GM12878 (cell line): Measurements from ENCODE around the gene PLEKHA5.

Source experiments
- BRCA1 ChIP-seq: IDR thresholded peaks from 2 replicates; pipeline ENCODE4 v1.6.1; 2011; ENCODE audit warnings: low read depth, low read length, improper control_type of control experiment
- FOXK2 ChIP-seq: fragments of 450-650 bp; IDR thresholded peaks from 2 replicates; pipeline ENCODE4 v1.6.1; 2017; ENCODE audit warnings: mild to moderate bottlenecking, moderate library complexity
- GABPA ChIP-seq: IDR thresholded peaks from 2 replicates; pipeline ENCODE4 v1.6.1; 2014; ENCODE audit warnings: antibody characterized with exemption, low read depth, mild to moderate bottlenecking, inconsistent platforms
- JUNB ChIP-seq: IDR thresholded peaks from 2 replicates; pipeline ENCODE4 v1.6.1; 2016; ENCODE audit warnings: antibody characterized with exemption, mild to moderate bottlenecking
- NFXL1 ChIP-seq: fragments of 450-650 bp; IDR thresholded peaks from 2 replicates; pipeline ENCODE4 v1.6.1; 2017; ENCODE audit warnings: antibody characterized with exemption, mild to moderate bottlenecking, borderline replicate concordance
- POLR2A ChIP-seq: IDR thresholded peaks from 2 replicates; pipeline ENCODE4 v1.6.1; 2011; ENCODE audit warnings: low read depth, mild to moderate bottlenecking, low read length
- POLR2AphosphoS2 ChIP-seq: IDR thresholded peaks from 2 replicates; pipeline ENCODE4 v1.6.1; 2011; ENCODE audit warnings: low read depth, mild to moderate bottlenecking, low read length, improper control_type of control experiment, moderate library complexity
- POLR2AphosphoS5 ChIP-seq: IDR thresholded peaks from 2 replicates; pipeline ENCODE4 v1.6.1; 2011; ENCODE audit warnings: mild to moderate bottlenecking, low read length, inconsistent platforms
- SMC3 ChIP-seq: IDR thresholded peaks from 2 replicates; pipeline ENCODE4 v1.6.1; 2011; ENCODE audit warnings: low read length, improper control_type of control experiment, borderline replicate concordance
- SP1 ChIP-seq: IDR thresholded peaks from one replicate; pipeline ENCODE4 v1.6.1; 2011; ENCODE audit warnings: low read depth, low read length
- TF ChIP-seq, protein P1 (sequence below), 3 experiments: IDR thresholded peaks in 2 of 3; conservative IDR thresholded peaks in 1 of 3; 2 replicates each; pipeline ENCODE4 v1.5.1; 2011; ENCODE audit warnings: low read depth in 3 of 3, low read length in 3 of 3, mild to moderate bottlenecking in 3 of 3, control low read depth in 2 of 3, moderate library complexity in 2 of 3, inconsistent platforms in 1 of 3, mixed read lengths in 1 of 3; ENCODE audit not compliant: control insufficient read depth in 2 of 3, insufficient read depth in 1 of 3; ENCODE audit errors: extremely low read depth in 1 of 3
- TF ChIP-seq, protein P2 (sequence below): fragments of 450-650 bp; conservative IDR thresholded peaks from 2 replicates; pipeline ENCODE4 v1.6.1; 2017; ENCODE audit warnings: mild to moderate bottlenecking, moderate library complexity
- TF ChIP-seq, protein P3 (sequence below): IDR thresholded peaks from 2 replicates; pipeline ENCODE4 v1.6.1; 2011; ENCODE audit warnings: low read depth, low read length, improper control_type of control experiment, borderline replicate concordance

DNA sequence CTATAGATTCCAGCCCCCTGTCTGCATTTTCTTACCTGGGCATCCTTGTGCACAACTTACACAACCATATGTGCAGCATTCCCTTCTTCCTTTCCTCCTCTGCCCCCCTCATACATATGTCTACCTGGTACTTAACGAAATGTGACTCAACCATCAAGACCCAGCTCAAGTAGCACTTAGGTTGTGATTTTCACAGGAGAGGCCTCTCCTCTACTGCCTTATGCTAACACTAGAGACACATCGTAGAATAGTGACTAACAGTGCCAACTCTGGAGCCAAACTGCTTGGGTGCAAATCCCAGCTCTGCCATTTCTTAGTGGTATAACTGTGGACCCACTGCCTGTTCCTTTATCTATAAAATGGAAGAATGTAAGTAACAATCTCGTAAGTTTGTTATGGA lies 24.1 kb upstream of the PLEKHA5 start:
- TF ChIP-seq, protein P1, sequence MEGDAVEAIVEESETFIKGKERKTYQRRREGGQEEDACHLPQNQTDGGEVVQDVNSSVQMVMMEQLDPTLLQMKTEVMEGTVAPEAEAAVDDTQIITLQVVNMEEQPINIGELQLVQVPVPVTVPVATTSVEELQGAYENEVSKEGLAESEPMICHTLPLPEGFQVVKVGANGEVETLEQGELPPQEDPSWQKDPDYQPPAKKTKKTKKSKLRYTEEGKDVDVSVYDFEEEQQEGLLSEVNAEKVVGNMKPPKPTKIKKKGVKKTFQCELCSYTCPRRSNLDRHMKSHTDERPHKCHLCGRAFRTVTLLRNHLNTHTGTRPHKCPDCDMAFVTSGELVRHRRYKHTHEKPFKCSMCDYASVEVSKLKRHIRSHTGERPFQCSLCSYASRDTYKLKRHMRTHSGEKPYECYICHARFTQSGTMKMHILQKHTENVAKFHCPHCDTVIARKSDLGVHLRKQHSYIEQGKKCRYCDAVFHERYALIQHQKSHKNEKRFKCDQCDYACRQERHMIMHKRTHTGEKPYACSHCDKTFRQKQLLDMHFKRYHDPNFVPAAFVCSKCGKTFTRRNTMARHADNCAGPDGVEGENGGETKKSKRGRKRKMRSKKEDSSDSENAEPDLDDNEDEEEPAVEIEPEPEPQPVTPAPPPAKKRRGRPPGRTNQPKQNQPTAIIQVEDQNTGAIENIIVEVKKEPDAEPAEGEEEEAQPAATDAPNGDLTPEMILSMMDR (IDR thresholded peaks at IDR 0.05 in 2 of 3, conservative IDR thresholded peaks at IDR 0.05 in 1 of 3; ENCODE audit: control insufficient read depth in 2 of 3, extremely low read depth in 1 of 3, insufficient read depth in 1 of 3, low read depth in 3 of 3, low read length in 3 of 3): no peak
- TF ChIP-seq SP1 (no peak), NFXL1 (no peak), FOXK2 (no peak), POLR2A (no peak), POLR2AphosphoS2 (no peak), JUNB (no peak), GABPA (no peak), POLR2AphosphoS5 (no peak), BRCA1 (no peak), SMC3 (no peak)
- TF ChIP-seq, protein P2, sequence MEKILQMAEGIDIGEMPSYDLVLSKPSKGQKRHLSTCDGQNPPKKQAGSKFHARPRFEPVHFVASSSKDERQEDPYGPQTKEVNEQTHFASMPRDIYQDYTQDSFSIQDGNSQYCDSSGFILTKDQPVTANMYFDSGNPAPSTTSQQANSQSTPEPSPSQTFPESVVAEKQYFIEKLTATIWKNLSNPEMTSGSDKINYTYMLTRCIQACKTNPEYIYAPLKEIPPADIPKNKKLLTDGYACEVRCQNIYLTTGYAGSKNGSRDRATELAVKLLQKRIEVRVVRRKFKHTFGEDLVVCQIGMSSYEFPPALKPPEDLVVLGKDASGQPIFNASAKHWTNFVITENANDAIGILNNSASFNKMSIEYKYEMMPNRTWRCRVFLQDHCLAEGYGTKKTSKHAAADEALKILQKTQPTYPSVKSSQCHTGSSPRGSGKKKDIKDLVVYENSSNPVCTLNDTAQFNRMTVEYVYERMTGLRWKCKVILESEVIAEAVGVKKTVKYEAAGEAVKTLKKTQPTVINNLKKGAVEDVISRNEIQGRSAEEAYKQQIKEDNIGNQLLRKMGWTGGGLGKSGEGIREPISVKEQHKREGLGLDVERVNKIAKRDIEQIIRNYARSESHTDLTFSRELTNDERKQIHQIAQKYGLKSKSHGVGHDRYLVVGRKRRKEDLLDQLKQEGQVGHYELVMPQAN: no peak
- TF ChIP-seq, protein P3, sequence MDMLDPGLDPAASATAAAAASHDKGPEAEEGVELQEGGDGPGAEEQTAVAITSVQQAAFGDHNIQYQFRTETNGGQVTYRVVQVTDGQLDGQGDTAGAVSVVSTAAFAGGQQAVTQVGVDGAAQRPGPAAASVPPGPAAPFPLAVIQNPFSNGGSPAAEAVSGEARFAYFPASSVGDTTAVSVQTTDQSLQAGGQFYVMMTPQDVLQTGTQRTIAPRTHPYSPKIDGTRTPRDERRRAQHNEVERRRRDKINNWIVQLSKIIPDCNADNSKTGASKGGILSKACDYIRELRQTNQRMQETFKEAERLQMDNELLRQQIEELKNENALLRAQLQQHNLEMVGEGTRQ: no peak
